CD4-positive, alpha-beta T cell treated with Interleukin-12 subunit alpha and Interleukin-12 subunit beta, for 1 hour (primary cell): Measurements from ENCODE around the gene MICU1.
"Not testable (repeated sequence)": the region's sequence is repeated elsewhere in the genome, so short reads cannot be mapped to it uniquely, and the experiment has no call there.

Source experiments
- DNase-seq: peaks from one replicate; pipeline ENCODE4 v3.0.0-alpha.2; 2020

The MICU1 gene

GRCh38 chr10:72625608-72626443 is at the start of gene MICU1:
TSS of gene MICU1 (minus strand) at chr10:72626079. CDS start at chr10:72566793, 59,286 bp downstream.
- peak; percentile 92 for DNase-seq

- not testable (repeated sequence) for DNase-seq
These were observed 48.3 kb upstream of the MICU1 start for GRCh38 chr10:72674174-72674573.

GRCh38 chr10:72673280-72673679 is 47.4 kb upstream of the MICU1 start:
- DNase-seq = no peak

GRCh38 chr10:72667207-72667864 is 41.5 kb upstream of the MICU1 start:
- DNase-seq = no peak

- DNase-seq = no peak
These were observed 40.0 kb upstream of the MICU1 start for GRCh38 chr10:72665925-72666324.

GRCh38 chr10:72663971-72664370 is 38.1 kb upstream of the MICU1 start:
- no peak for DNase-seq

- DNase-seq = no peak
These were observed 35.6 kb upstream of the MICU1 start for GRCh38 chr10:72661431-72661830.

- no peak for DNase-seq
These were observed 34.3 kb upstream of the MICU1 start for GRCh38 chr10:72660220-72660619.

GRCh38 chr10:72659694-72660093 is 33.8 kb upstream of the MICU1 start:
- no peak for DNase-seq

GRCh38 chr10:72658696-72659400 is 33.0 kb upstream of the MICU1 start:
- DNase-seq = no peak

GRCh38 chr10:72654720-72655119 is 28.8 kb upstream of the MICU1 start:
- DNase-seq = no peak

GRCh38 chr10:72653383-72654096 is 27.7 kb upstream of the MICU1 start:
- DNase-seq = no peak

GRCh38 chr10:72649291-72649690 is 23.4 kb upstream of the MICU1 start:
- no peak for DNase-seq

- DNase-seq = no peak
These were observed 22.4 kb upstream of the MICU1 start for GRCh38 chr10:72648301-72648700.

- DNase-seq = not testable (repeated sequence)
These were observed 21.1 kb upstream of the MICU1 start for GRCh38 chr10:72646971-72647370.

GRCh38 chr10:72645263-72645858 is 19.5 kb upstream of the MICU1 start:
- no peak for DNase-seq

- no peak for DNase-seq
These were observed 16.4 kb upstream of the MICU1 start for GRCh38 chr10:72642318-72642717.

GRCh38 chr10:72639441-72639873 is 13.6 kb upstream of the MICU1 start:
- DNase-seq = no peak

- DNase-seq = no peak
These were observed 12.9 kb upstream of the MICU1 start for GRCh38 chr10:72638586-72639440.

- DNase-seq = peak; percentile 14
These were observed 11.5 kb upstream of the MICU1 start for GRCh38 chr10:72637398-72637857.

GRCh38 chr10:72630144-72630543 is 4.3 kb upstream of the MICU1 start:
- no peak for DNase-seq

GRCh38 chr10:72626444-72626754 is 520 bp upstream of the MICU1 start:
- no peak for DNase-seq
